ENCODE measurements around the gene FXYD6. TPM values are rescaled to one million over a fixed set of nuclear protein-coding genes. Genes with fewer than 3 reads are reported as not detected.

FXYD6 gene
- total RNA-seq, 2 donors from 2014 or later, result not detected

DNA sequence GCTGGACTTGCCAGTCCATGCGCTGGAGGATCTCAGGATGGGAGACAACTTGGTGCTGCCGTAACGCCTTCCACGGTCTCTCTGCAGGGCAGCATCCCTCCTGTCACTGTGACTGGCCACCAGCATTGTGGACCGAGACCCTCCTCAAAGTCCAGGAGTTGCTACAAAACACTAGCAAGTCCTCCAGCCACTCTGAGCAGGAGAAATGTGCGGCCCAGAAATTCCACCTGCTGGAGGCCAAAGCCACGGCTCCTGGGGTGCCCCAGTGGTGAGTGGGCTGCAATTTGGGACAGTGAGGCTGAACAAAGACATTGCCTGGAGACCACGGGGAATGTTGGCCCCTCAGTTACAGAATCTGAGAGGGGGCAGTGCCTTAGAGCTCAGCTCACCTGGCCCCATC is 72.6 kb downstream of the FXYD6 start:
- Mint-ChIP-seq H3K36me3 (no peaks in the 10 kb centered on the region), H3K27me3 (peaks cover 8 to 17% of the 10 kb centered on the region in 2 donors), H3K27ac (no peak overlapping the region), H3K4me1 (ENCODE audit: low read depth in 2 of 2) (peaks cover 0 to 8% of the 10 kb centered on the region in 2 donors), H3K4me3 (no peak overlapping the region), H3K9me3 (no peaks in the 10 kb centered on the region)
- DNase-seq (ENCODE audit: low spot score) (no peak), ATAC-seq (no peak)

DNA sequence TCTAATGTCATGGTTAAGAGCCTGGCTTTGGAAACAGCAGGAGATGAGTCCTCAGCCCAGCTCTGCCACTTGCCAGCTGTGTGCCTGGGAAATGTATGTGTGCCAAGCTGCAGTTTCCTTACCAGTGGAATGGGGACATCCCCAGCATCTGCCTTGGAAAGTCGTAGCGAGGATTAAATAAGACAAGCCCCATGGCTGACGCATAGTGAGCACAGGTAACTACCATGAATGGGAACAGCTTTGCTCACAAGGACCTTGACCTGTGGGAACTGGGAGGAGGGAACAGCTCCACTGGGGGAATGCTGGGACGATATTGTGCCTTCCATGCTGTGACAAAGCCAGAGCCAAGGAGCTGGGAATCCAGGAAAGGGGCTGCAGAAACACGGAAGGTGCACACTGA is 76.8 kb downstream of the FXYD6 start:
- H3K4me1 Mint-ChIP-seq (ENCODE audit: low read depth in 2 of 2), result peaks cover 0 to 6% of the 10 kb centered on the region in 2 donors
- peaks cover 5% of the 10 kb centered on the region for H3K36me3 Mint-ChIP-seq
- H3K27ac Mint-ChIP-seq, result no peak overlapping the region
- ATAC-seq (no peak), DNase-seq (ENCODE audit: low spot score) (no peak)
- H3K4me3 Mint-ChIP-seq, result no peak overlapping the region
- no peaks in the 10 kb centered on the region for H3K9me3 Mint-ChIP-seq
- peaks cover 31 to 32% of the 10 kb centered on the region in 2 donors for H3K27me3 Mint-ChIP-seq

DNA sequence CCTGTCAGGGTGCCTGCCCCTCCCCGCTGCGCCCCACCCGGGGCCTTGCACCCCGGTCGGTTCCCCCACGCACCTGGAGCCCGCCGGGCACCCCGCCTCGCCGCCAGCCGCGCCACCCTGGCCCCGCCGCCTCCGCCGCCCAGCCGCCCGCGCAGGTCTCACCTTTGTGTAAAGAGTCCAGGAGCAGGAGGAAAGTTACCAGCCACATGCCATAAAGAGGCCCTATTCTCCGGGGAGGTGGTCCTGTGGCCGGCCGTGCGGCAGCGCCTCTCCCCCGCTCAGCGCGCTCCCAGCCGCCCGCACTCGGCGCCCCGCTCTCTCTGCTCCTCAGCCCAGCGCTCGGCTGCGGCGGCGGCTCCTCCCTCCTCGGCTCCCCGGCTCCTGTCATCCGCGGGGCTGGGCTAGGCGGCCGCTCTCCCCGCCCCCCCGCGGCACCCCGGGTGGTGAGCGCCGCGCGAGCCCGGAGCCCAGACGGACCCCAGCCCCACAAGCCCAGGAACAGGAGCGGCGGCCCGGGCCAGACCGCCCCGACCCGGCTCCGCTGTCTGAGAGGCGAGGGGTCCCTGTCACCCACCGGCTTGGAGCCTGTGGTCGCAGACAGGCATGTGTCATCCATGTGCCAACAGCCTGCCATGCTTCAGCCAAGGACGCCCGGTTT is 79.5 kb downstream of the FXYD6 start, which contains the start of gene DSCAML1:
TSS of gene DSCAML1 (minus strand) at position 345 of the 658 bp plus-strand sequence. CDS start at position 208, 137 bp downstream.
- H3K4me1 Mint-ChIP-seq (ENCODE audit: low read depth in 2 of 2), result peaks cover 0 to 6% of the 10 kb centered on the region in 2 donors
- peaks cover 5% of the 10 kb centered on the region for H3K36me3 Mint-ChIP-seq
- H3K4me3 Mint-ChIP-seq, result peak within 1 kb of the TSS; percentile 52
- peaks cover 46 to 50% of the 10 kb centered on the region in 2 donors for H3K27me3 Mint-ChIP-seq
- DNase-seq (ENCODE audit: low spot score) (no peak), ATAC-seq (peak; percentile 45 to 53)
- peak within 1 kb of the TSS in 1 of 2 donors; percentile 33 for H3K27ac Mint-ChIP-seq
- H3K9me3 Mint-ChIP-seq, result no peaks in the 10 kb centered on the region

DNA sequence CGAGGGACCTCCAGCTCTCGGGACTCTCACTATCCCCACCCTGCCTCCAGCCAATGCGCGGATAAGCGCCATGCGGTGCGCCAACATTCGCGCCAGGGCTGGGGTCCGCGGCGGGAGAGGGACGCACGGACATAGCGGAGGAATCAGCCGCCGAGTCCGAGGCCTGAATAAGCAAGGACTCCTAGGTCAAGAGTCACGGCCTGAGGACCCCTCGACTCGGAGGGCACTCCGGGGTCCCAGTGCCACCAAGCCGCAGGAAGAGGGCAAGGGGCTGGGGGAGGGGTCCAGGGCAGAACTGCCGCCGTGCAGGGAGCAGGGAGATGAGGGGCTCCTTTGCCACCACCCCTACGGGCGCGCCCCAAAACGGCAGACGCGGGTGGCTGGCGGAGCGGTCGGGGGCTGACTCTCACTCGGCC is 80.0 kb downstream of the FXYD6 start:
- Mint-ChIP-seq H3K4me1 (ENCODE audit: low read depth in 2 of 2) (peaks cover 0 to 6% of the 10 kb centered on the region in 2 donors), H3K4me3 (no peak overlapping the region), H3K9me3 (no peaks in the 10 kb centered on the region), H3K27me3 (peaks cover 46 to 50% of the 10 kb centered on the region in 2 donors), H3K36me3 (peaks cover 5% of the 10 kb centered on the region), H3K27ac (no peak overlapping the region)
- no peak for DNase-seq (ENCODE audit: low spot score)
- ATAC-seq, result no peak

DNA sequence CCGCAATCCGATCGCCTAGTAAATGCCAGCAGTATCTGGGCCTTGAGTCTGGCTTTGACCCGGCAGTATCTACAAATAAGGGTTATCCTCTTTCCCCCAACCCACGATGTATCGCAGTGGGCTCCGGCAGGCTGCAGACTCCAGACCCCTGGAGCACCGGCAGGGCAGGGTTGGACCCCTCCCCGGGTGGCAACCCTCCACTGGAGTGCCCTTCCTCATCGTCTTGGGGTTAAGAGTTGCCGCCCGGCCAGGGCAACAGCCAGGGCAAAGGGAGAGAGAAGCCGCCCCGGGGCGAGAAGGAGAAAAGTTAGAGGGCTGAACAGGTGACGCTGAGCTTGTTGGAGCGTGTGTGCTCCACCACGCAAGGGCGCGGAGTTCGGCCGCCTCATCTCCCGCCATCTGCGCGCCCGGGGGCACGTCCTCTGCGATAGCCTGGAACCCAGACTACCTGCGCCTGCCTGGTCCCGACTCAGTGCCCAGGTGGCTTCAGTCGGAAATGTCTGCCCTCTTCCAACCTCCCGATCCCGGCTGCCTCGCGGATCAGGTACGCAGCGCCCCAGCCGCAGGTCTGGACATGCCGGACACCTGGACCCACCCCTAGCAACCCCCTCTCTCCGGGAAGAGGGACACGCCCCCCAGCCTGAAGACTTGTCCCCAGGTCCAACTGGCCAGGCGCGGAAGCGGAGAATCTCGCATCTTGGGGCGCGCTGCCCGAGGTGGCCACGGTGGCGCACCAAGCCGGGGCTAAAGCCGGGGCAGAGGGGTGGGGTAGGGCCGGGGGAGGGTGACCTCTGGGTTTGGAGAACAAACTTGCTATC is 80.6 kb downstream of the FXYD6 start:
- ATAC-seq (no peak), DNase-seq (ENCODE audit: low spot score) (no peak)
- Mint-ChIP-seq H3K27ac (no peak overlapping the region), H3K36me3 (peaks cover 5% of the 10 kb centered on the region), H3K27me3 (peaks cover 46 to 50% of the 10 kb centered on the region in 2 donors), H3K9me3 (no peaks in the 10 kb centered on the region), H3K4me1 (ENCODE audit: low read depth in 2 of 2) (peaks cover 0 to 6% of the 10 kb centered on the region in 2 donors), H3K4me3 (no peak overlapping the region)

DNA sequence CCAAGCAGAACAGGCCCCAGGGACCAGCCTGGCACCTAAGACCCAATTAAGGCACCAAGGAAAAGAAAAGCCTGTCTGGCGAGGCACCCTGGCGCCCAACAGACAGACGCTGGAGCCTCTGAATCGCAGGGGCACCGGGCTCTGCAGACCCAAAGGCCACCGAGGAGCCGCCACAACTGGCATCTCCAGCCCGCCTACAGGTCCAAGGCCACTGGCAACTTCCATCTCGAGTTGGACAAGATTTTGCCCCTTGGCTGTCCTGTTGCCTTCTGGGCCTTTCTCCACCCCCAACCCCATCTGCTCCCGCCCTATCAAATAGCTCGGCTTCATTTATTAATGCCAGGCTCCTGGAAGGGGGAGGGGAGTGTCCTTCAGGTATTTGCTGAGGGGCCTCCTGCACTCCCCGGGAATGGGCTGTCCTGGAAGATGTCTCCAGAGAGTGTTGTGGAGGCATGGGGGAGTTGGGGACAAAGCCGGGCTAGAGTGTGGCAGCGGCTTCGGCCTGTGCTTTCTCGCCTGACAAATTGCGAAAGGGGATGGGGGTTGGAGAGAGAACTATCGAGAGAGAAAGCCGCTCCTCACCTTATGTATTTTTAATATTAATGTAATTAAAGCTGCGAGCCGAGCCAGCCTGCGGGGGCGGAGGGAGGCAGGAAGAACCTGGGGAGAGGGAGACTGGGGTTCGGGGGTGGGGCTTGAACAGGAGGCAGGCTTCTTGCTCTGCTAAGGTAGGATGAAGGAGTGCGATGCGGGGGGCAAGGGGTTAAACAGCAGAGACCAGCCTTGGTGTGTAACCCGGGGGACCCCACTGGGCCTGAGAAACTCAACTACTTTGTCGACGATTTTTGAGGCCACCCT is 81.5 kb downstream of the FXYD6 start:
- no peak for DNase-seq (ENCODE audit: low spot score)
- Mint-ChIP-seq H3K4me3 (no peak overlapping the region), H3K36me3 (peaks cover 5% of the 10 kb centered on the region), H3K27me3 (peaks cover 50 to 51% of the 10 kb centered on the region in 2 donors), H3K27ac (no peak overlapping the region), H3K4me1 (ENCODE audit: low read depth in 2 of 2) (peaks cover 0 to 6% of the 10 kb centered on the region in 2 donors), H3K9me3 (no peaks in the 10 kb centered on the region)
- ATAC-seq, result no peak

DNA sequence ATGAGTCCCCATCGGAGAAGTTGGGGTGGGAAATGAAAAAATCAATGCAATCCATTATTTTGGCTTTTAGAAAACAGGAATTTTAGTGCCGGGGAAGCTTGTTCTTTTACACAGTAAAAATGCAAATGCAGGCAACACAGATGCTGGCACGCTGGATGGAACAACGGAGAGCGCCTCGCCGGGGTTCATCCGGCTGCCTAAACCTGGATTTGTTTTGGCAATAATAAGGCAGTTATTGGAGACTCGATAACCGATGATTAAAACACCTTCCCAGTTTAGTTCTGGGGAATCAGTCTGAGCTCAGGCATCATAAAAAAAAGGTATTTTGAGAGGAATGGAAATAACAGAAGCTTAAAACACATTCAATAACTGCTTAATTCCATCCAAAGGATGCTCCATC is 82.3 kb downstream of the FXYD6 start:
- Mint-ChIP-seq H3K36me3 (peaks cover 5% of the 10 kb centered on the region), H3K9me3 (no peaks in the 10 kb centered on the region), H3K4me3 (no peak overlapping the region), H3K4me1 (ENCODE audit: low read depth in 2 of 2) (peaks cover 0 to 6% of the 10 kb centered on the region in 2 donors), H3K27me3 (peaks cover 42 to 45% of the 10 kb centered on the region in 2 donors), H3K27ac (no peak overlapping the region)
- ATAC-seq (no peak), DNase-seq (ENCODE audit: low spot score) (no peak)

DNA sequence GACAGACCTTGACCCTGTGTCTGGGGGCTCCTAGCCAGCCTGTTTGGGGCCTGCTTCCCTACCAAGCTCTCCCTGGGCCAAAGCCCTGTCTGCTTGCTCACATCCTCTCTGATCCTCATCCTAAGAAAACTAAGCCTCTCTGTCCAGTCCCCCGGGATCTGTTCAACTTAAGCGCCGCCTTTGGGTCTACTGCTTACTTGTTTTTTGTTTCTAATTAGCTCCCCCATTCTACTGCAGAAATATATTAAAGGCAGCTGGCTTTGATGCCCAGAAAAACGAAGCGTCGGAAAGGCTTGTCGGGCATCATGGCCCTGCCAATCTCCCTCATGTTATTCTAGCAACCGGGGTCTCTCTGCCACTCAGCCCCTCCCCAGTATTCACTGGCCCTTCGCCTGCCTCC is 82.9 kb downstream of the FXYD6 start:
- H3K4me1 Mint-ChIP-seq (ENCODE audit: low read depth in 2 of 2), result peaks cover 0 to 6% of the 10 kb centered on the region in 2 donors
- H3K27me3 Mint-ChIP-seq, result peaks cover 40% of the 10 kb centered on the region in 2 donors
- H3K27ac Mint-ChIP-seq, result no peak overlapping the region
- ATAC-seq (no peak), DNase-seq (ENCODE audit: low spot score) (no peak)
- H3K4me3 Mint-ChIP-seq, result no peak overlapping the region
- H3K9me3 Mint-ChIP-seq, result no peaks in the 10 kb centered on the region
- H3K36me3 Mint-ChIP-seq, result peaks cover 5% of the 10 kb centered on the region

DNA sequence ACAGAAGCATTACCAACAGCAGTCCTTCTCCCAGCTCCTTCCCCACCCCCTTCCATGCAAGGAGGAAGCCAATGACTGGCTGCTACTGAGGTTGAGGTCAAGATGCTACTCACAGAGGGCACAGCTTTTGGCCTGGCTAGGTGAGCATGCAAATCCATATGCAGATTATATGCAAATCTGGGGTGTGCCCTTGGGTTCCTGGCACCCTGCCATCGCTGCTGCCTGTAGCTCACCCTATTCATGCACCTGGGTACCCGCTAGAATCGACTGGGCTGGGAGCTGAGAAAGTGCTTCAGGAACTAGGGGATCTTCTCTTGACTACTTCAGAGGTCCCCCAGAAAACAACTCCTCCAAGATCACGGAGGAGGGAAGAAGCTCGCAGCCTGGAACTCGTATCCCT is 83.5 kb downstream of the FXYD6 start:
- Mint-ChIP-seq H3K4me3 (no peak overlapping the region), H3K27ac (no peak overlapping the region), H3K36me3 (peaks cover 5% of the 10 kb centered on the region), H3K27me3 (peaks cover 36 to 38% of the 10 kb centered on the region in 2 donors), H3K4me1 (ENCODE audit: low read depth in 2 of 2) (peaks cover 0 to 6% of the 10 kb centered on the region in 2 donors), H3K9me3 (no peaks in the 10 kb centered on the region)
- ATAC-seq (no peak), DNase-seq (ENCODE audit: low spot score) (no peak)

DNA sequence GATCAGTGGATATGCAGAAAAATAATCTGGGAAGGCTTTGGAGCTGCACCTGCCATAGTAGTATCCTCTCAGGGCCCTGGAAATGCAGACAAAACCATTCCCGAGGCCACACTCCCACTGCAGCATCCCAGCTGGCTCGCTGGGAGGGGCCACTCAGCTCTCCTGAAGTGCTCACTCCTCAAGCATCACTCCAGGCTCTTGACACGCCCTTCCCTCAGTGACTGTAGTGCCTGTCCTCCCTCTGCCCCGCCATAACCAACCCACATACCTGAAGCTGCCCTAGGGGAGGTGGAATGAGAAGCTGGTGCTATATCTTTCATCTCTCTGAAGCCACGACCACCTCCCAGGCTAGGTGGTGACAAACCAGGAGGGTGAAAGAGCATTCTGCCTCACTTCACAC is 84.2 kb downstream of the FXYD6 start:
- Mint-ChIP-seq H3K9me3 (no peaks in the 10 kb centered on the region), H3K4me3 (no peak overlapping the region), H3K4me1 (ENCODE audit: low read depth in 2 of 2) (peaks cover 0 to 2% of the 10 kb centered on the region in 2 donors), H3K27me3 (peaks cover 33 to 36% of the 10 kb centered on the region in 2 donors), H3K36me3 (no peaks in the 10 kb centered on the region), H3K27ac (no peak overlapping the region)
- DNase-seq (ENCODE audit: low spot score) (no peak), ATAC-seq (no peak)

DNA sequence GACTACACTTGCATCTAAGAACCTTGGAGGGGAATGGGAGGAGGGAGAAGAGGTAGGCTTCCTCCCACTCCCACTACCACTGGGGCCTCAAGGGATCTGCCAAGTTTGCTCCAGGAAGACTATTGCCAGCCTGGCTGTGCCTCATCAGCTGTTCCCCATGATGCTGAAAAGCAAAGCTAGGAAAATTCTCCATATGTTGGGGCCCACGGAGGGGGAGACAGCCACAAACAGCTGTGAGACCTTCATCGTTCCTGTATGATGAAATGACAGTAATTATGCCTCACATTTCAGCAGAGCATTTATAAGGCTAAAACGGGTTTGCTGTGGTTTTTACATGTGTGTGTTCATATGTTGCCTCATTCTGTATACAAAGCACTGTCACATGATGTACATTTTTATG is 86.2 kb downstream of the FXYD6 start:
- peaks cover 43 to 45% of the 10 kb centered on the region in 2 donors for H3K27me3 Mint-ChIP-seq
- H3K27ac Mint-ChIP-seq, result no peak overlapping the region
- DNase-seq (ENCODE audit: low spot score), result no peak
- no peak overlapping the region for H3K4me3 Mint-ChIP-seq
- H3K9me3 Mint-ChIP-seq, result no peaks in the 10 kb centered on the region
- H3K36me3 Mint-ChIP-seq, result no peaks in the 10 kb centered on the region
- peaks cover 0 to 5% of the 10 kb centered on the region in 2 donors for H3K4me1 Mint-ChIP-seq (ENCODE audit: low read depth in 2 of 2)
- no peak for ATAC-seq

DNA sequence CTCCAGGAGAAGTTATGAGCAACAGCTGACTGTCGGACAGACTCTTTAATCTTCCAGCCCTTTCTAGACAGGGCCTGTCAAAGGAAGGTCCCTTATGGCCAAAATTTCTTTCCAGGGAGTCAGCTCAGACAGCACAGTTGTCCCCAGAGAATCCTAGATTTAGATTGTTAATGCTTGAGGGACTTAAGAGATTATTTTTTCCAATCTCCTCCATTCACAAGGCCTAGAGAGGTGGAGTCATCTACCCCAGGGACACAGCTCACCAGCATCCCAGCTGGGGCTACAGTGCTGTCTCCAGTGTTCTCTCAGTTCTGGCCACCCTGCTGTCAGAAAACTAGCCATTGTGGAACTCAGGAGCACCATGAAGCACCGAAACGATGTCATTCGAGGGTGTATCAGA is 87.2 kb downstream of the FXYD6 start:
- peaks cover 42 to 45% of the 10 kb centered on the region in 2 donors for H3K27me3 Mint-ChIP-seq
- H3K9me3 Mint-ChIP-seq, result no peaks in the 10 kb centered on the region
- H3K4me1 Mint-ChIP-seq (ENCODE audit: low read depth in 2 of 2), result peaks cover 0 to 3% of the 10 kb centered on the region in 2 donors
- H3K4me3 Mint-ChIP-seq, result no peak overlapping the region
- no peak overlapping the region for H3K27ac Mint-ChIP-seq
- DNase-seq (ENCODE audit: low spot score) (no peak), ATAC-seq (no peak)
- no peaks in the 10 kb centered on the region for H3K36me3 Mint-ChIP-seq

Data from natural killer cell treated with Interleukin-12 subunit alpha and Interleukin-12 subunit beta and Interleukin-15 and Interleukin-18, amount 100 ng/mL, for 72 hours (primary cell).